M059J (cell line): ENCODE data around the gene ECM1. TPM values are rescaled to one million over a fixed set of nuclear protein-coding genes. Genes with fewer than 3 reads are reported as not detected.

Source experiments
- DNase-seq: peaks from one replicate; pipeline ENCODE4 v3.0.0-alpha.2; 2012; ENCODE audit warnings: low read depth
- total RNA-seq: library from RNA; depleted of rRNA; stranded (reverse); fragments of >200 nt; shearing (Covaris generic); gene quantifications from 2 replicates; pipeline ENCODE4 v1.2.3, GENCODE V29; 2014; rRNA removed

The ECM1 gene
- total RNA-seq, 1 experiment from 2014 or later = 55.8 TPM

- DNase-seq = no peak
Observed at GRCh38 chr1:150557813-150558212, 49.9 kb downstream of the ECM1 start.

- no peak for DNase-seq
Observed at GRCh38 chr1:150558303-150558704, 50.4 kb downstream of the ECM1 start.

- no peak for DNase-seq
Observed at GRCh38 chr1:150558761-150559655, 51.1 kb downstream of the ECM1 start.

GRCh38 chr1:150559656-150560010 is 51.7 kb downstream of the ECM1 start:
- DNase-seq = no peak

- DNase-seq = peak; percentile 56
Observed at GRCh38 chr1:150560011-150560438, 52.1 kb downstream of the ECM1 start.

- peak; percentile 88 for DNase-seq
Observed at GRCh38 chr1:150560576-150561253, 52.8 kb downstream of the ECM1 start.

- DNase-seq = peak; percentile 99
Observed at GRCh38 chr1:150561254-150561973, 53.5 kb downstream of the ECM1 start.

GRCh38 chr1:150561974-150562445 is 54.1 kb downstream of the ECM1 start:
- DNase-seq = peak; percentile 93

- peak; percentile 54 for DNase-seq
Observed at GRCh38 chr1:150562446-150563339, 54.8 kb downstream of the ECM1 start.

Other genes starting within 250 kb of the ECM1 start
- 153 and 163 TPM in 2 replicates for gene APH1A, start 239.1 kb upstream of the ECM1 start, total RNA-seq
- gene C1orf54, start 235.3 kb upstream of the ECM1 start, total RNA-seq = 1.0 and 4.3 TPM in 2 replicates
- gene CIART, start 225.6 kb upstream of the ECM1 start, total RNA-seq = 11.4 and 22.2 TPM in 2 replicates
- 42.4 and 49.3 TPM in 2 replicates for gene MRPS21, start 214.2 kb upstream of the ECM1 start, total RNA-seq
- gene PRPF3, start 186.6 kb upstream of the ECM1 start, total RNA-seq = 43.2 and 58.5 TPM in 2 replicates
- 11.9 and 20.3 TPM in 2 replicates for gene RPRD2, start 144.0 kb upstream of the ECM1 start, total RNA-seq
- gene TARS2, start 20.7 kb upstream of the ECM1 start, total RNA-seq = 13.1 and 24.0 TPM in 2 replicates
- not detected in 2 replicates for gene FALEC, start 7.6 kb downstream of the ECM1 start, total RNA-seq
- 1.2 and 2.0 TPM in 2 replicates for gene ADAMTSL4, start 41.3 kb downstream of the ECM1 start, total RNA-seq
- 130 and 216 TPM in 2 replicates for gene MCL1, start 71.5 kb downstream of the ECM1 start, total RNA-seq
- gene ENSA, start 121.5 kb downstream of the ECM1 start, total RNA-seq = 231 and 284 TPM in 2 replicates
- gene GOLPH3L, start 189.0 kb downstream of the ECM1 start, total RNA-seq = 16.9 and 29.9 TPM in 2 replicates
- gene HORMAD1, start 212.8 kb downstream of the ECM1 start, total RNA-seq = not detected in 2 replicates